ENCODE data around the gene CDCA3.
"Not testable (repeated sequence)": the region's sequence is repeated elsewhere in the genome, so short reads cannot be mapped to it uniquely, and the experiment has no call there.

Gene CDCA3

GRCh38 chr12:6883252-6883651 lies 32.2 kb upstream of the CDCA3 start:
- TF ChIP-seq CTCF (IDR thresholded peaks at IDR 0.05; ENCODE audit: insufficient read depth, low read depth, low read length, missing control alignments): no peak
- H3K4me3 ChIP-seq (ENCODE audit: low read depth, low read length): no peak overlapping the region
- DNase-seq (ENCODE audit: low read depth): no peak

- not testable (repeated sequence) for DNase-seq (ENCODE audit: low read depth); H3K4me3 ChIP-seq (ENCODE audit: low read depth, low read length)
Observed at GRCh38 chr12:6879824-6880223, 28.7 kb upstream of the CDCA3 start.

GRCh38 chr12:6874015-6874368 lies 22.9 kb upstream of the CDCA3 start:
- DNase-seq (ENCODE audit: low read depth): not testable (repeated sequence)
- peak overlapping the region; percentile 96 for H3K4me3 ChIP-seq (ENCODE audit: low read depth, low read length)

GRCh38 chr12:6873094-6874014 lies 22.3 kb upstream of the CDCA3 start, which contains the start of gene SPSB2:
SPSB2 (minus strand) TSS chr12:6873303; CDS start chr12:6872901, 402 bp downstream.
- peak; percentile 98 for DNase-seq (ENCODE audit: low read depth)
- peak within 1 kb of the TSS; percentile 96 for H3K4me3 ChIP-seq (ENCODE audit: low read depth, low read length)
- no peak for TF ChIP-seq CTCF (IDR thresholded peaks at IDR 0.05; ENCODE audit: insufficient read depth, low read depth, low read length, missing control alignments)

GRCh38 chr12:6872073-6873048 lies 21.3 kb upstream of the CDCA3 start:
- DNase-seq (ENCODE audit: low read depth): peak; percentile 88
- peak overlapping the region; percentile 96 for H3K4me3 ChIP-seq (ENCODE audit: low read depth, low read length)
- peak; percentile 96 for TF ChIP-seq CTCF (IDR thresholded peaks at IDR 0.05; ENCODE audit: insufficient read depth, low read depth, low read length, missing control alignments)

GRCh38 chr12:6871052-6871957 lies 20.2 kb upstream of the CDCA3 start:
- no peak for TF ChIP-seq CTCF (IDR thresholded peaks at IDR 0.05; ENCODE audit: insufficient read depth, low read depth, low read length, missing control alignments)
- H3K4me3 ChIP-seq (ENCODE audit: low read depth, low read length): peak overlapping the region; percentile 96
- peak; percentile 55 for DNase-seq (ENCODE audit: low read depth)

GRCh38 chr12:6870304-6870703 lies 19.2 kb upstream of the CDCA3 start:
- DNase-seq (ENCODE audit: low read depth); H3K4me3 ChIP-seq (ENCODE audit: low read depth, low read length): not testable (repeated sequence)

Measured in GM12865 (cell line).